Measurements from ENCODE around the gene MX1. TPM values are rescaled to one million over a fixed set of nuclear protein-coding genes. Genes with fewer than 3 reads are reported as not detected.

Gene MX1
- total and polyA plus RNA-seq, 2 donors (not counting 3 experiments of a cell fraction or from before 2014, with no cell fraction given) = 5.9 to 25.1 TPM

DNA sequence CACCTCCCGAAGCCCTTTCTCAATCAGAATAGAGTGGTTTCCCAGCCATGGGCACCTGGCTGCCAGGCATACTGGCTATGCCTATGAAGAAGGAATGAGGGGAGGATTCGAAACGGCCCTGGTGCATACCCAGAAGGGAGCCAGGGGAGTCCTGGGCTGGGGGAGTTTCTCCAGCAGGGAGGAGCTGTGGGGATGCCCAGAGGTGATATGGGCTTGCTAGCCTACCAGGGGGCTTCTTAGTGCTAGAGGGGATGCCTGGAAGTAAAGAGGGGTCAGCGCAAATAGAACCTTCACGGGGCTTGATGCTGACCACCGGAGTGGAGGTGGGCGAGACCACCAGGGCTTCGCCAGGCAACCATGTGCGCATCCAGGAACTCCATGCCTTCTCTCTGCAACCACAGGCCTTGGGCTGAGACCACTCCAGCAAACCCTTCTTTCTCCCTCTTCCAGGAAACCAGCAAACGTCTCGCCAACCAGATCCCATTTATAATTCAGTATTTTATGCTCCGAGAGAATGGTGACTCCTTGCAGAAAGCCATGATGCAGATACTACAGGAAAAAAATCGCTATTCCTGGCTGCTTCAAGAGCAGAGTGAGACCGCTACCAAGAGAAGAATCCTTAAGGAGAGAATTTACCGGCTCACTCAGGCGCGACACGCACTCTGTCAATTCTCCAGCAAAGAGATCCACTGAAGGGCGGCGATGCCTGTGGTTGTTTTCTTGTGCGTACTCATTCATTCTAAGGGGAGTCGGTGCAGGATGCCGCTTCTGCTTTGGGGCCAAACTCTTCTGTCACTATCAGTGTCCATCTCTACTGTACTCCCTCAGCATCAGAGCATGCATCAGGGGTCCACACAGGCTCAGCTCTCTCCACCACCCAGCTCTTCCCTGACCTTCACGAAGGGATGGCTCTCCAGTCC is 18.2 kb upstream of the MX1 start:
- intact Hi-C loops (cut with micrococcal nuclease) (no loop called here), dilution Hi-C loops (cut with MboI; ENCODE audit: extremely low pct_ligation_motif_present, low sequenced_read_pairs) (no loop called here)
- no peak for DNase-seq (ENCODE audit: low read depth, low spot score)
- Histone ChIP-seq H3K4me3 (replicated peaks in 1 of 3; ENCODE audit: insufficient read depth in 1 of 3, low read depth in 1 of 3, low read length in 3 of 3) (no peak overlapping the region), H3K9me3 (replicated peaks; ENCODE audit: control insufficient read depth, insufficient read depth, low read length) (no peaks in the 10 kb centered on the region), H3K4me2 (ENCODE audit: insufficient read depth, low read length) (no peak overlapping the region), H3K27me3 (ENCODE audit: control insufficient read depth in 2 of 2, insufficient read depth in 2 of 2, low read length in 2 of 2) (no peaks in the 10 kb centered on the region), H3K27ac (ENCODE audit: insufficient read depth, low read depth, low read length) (no peak overlapping the region), H2AFZ (ENCODE audit: low read depth, low read length) (no peak overlapping the region), H3K79me2 (ENCODE audit: control insufficient read depth, insufficient read depth, low read length) (no peaks in the 10 kb centered on the region), H3K36me3 (ENCODE audit: control insufficient read depth in 2 of 2, extremely low read depth in 1 of 2, insufficient read depth in 2 of 2, low read length in 2 of 2) (no peaks in the 10 kb centered on the region), H4K20me1 (replicated peaks; ENCODE audit: control insufficient read depth, extremely low read depth, insufficient read depth, low read length) (no peaks in the 10 kb centered on the region), H3K4me1 (ENCODE audit: control insufficient read depth, extremely low read depth, insufficient read depth, low read length) (no peaks in the 10 kb centered on the region), H3K9me1 (replicated peaks; ENCODE audit: control insufficient read depth, extremely low read depth, insufficient read depth, low read length) (no peaks in the 10 kb centered on the region), H3K9ac (replicated peaks; ENCODE audit: extremely low read depth, insufficient read depth, low read length) (no peak overlapping the region)
- BruUV-seq (replicated peaks) = no TSS peak
- no peak for TF ChIP-seq POLR2AphosphoS5 (IDR thresholded peaks at IDR 0.05; ENCODE audit: insufficient read depth, low read depth, low read length)
- TF ChIP-seq GATA2 (IDR thresholded peaks at IDR 0.05; ENCODE audit: insufficient read depth, insufficient read length, low read depth, low read length) = no peak
- TF ChIP-seq, protein P1, sequence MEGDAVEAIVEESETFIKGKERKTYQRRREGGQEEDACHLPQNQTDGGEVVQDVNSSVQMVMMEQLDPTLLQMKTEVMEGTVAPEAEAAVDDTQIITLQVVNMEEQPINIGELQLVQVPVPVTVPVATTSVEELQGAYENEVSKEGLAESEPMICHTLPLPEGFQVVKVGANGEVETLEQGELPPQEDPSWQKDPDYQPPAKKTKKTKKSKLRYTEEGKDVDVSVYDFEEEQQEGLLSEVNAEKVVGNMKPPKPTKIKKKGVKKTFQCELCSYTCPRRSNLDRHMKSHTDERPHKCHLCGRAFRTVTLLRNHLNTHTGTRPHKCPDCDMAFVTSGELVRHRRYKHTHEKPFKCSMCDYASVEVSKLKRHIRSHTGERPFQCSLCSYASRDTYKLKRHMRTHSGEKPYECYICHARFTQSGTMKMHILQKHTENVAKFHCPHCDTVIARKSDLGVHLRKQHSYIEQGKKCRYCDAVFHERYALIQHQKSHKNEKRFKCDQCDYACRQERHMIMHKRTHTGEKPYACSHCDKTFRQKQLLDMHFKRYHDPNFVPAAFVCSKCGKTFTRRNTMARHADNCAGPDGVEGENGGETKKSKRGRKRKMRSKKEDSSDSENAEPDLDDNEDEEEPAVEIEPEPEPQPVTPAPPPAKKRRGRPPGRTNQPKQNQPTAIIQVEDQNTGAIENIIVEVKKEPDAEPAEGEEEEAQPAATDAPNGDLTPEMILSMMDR (IDR thresholded peaks at IDR 0.05; ENCODE audit: extremely low read depth in 1 of 2, insufficient read depth in 1 of 2, low read depth in 1 of 2, low read length in 2 of 2) = no peak
- no peak for TF ChIP-seq FOS (IDR thresholded peaks at IDR 0.05; ENCODE audit: borderline replicate concordance, insufficient read depth, low read length)
- TF ChIP-seq EZH2 (IDR thresholded peaks at IDR 0.05; ENCODE audit: borderline replicate concordance, low read depth, low read length, severe bottlenecking) = no peak
- no peak for TF ChIP-seq POLR2A (IDR thresholded peaks at IDR 0.05; ENCODE audit: low read depth, low read length)
- TF ChIP-seq JUN (IDR thresholded peaks at IDR 0.05; ENCODE audit: borderline replicate concordance, insufficient read depth, insufficient read length, low read depth) = no peak
- TF ChIP-seq, protein P2, sequence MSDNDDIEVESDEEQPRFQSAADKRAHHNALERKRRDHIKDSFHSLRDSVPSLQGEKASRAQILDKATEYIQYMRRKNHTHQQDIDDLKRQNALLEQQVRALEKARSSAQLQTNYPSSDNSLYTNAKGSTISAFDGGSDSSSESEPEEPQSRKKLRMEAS (IDR thresholded peaks at IDR 0.05; ENCODE audit: insufficient read depth, insufficient read length) = no peak
- TF ChIP-seq MYC (IDR thresholded peaks at IDR 0.05; ENCODE audit: low read depth, low read length) = no peak
- POLR2A ChIA-PET = no interaction called here
- no peak for FAIRE-seq
- CTCF ChIA-PET = no interaction called here

All from endothelial cell of umbilical vein (primary cell).